BLaER1 treated with 17β-estradiol and CSF1 and Interleukin-3, amounts not matched to agents 10 nM and 100 nM (cell line): Measurements from ENCODE around the gene ERI3.

ENCODE experiments used
- H3K27ac ChIP-seq, 11 experiments: shearing (Covaris generic); formaldehyde crosslinking; 2 replicates each; pipeline ENCODE4 v1.8.1; 2022
- H3K27me3 ChIP-seq, 11 experiments: shearing (Covaris generic); formaldehyde crosslinking; 2 replicates each; pipeline ENCODE4 v1.8.1; 2022
- H3K36me3 ChIP-seq, 11 experiments: shearing (Covaris generic); formaldehyde crosslinking; 2 replicates each; pipeline ENCODE4 v1.8.1; 2022
- H3K4me1 ChIP-seq, 10 experiments: shearing (Covaris generic); formaldehyde crosslinking; 2 replicates each; pipeline ENCODE4 v1.8.1; 2022
- H3K4me2 ChIP-seq, 11 experiments: shearing (Covaris generic); formaldehyde crosslinking; 2 replicates each; pipeline ENCODE4 v1.8.1; 2022
- H3K4me3 ChIP-seq, 10 experiments: shearing (Covaris generic); formaldehyde crosslinking; 2 replicates each; pipeline ENCODE4 v1.8.1; 2022
- H3K9ac ChIP-seq, 11 experiments: shearing (Covaris generic); formaldehyde crosslinking; 2 replicates each; pipeline ENCODE4 v1.8.1; 2022
- H3K9me3 ChIP-seq, 11 experiments: shearing (Covaris generic); formaldehyde crosslinking; replicated peaks in 1 of 11; 2 replicates each; pipeline ENCODE4 v1.8.1; 2022
- H4K20me1 ChIP-seq, 11 experiments: shearing (Covaris generic); formaldehyde crosslinking; 2 replicates each; pipeline ENCODE4 v1.8.1; 2022
- Cebpa-rat ChIP-seq, 11 experiments: shearing (Covaris generic); IDR thresholded peaks; 2 replicates each; pipeline ENCODE4 v1.8.1; 2022

ERI3 gene, protein sequence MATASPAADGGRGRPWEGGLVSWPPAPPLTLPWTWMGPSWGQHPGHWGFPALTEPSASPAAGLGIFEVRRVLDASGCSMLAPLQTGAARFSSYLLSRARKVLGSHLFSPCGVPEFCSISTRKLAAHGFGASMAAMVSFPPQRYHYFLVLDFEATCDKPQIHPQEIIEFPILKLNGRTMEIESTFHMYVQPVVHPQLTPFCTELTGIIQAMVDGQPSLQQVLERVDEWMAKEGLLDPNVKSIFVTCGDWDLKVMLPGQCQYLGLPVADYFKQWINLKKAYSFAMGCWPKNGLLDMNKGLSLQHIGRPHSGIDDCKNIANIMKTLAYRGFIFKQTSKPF

GRCh38 chr1:44354840-44355581, at the start of gene ERI3:
Gene ERI3, minus strand, starts transcription at chr1:44355257. Its CDS starts 231 bp downstream, at chr1:44355026.
- no peak for TF ChIP-seq Cebpa-rat (IDR thresholded peaks at IDR 0.05)
- H3K4me1 ChIP-seq = peaks cover 11 to 21% (median 13%) of the 10 kb centered on the region in 10 experiments
- peak within 1 kb of the TSS; percentile 70 to 86 (median 82) for H3K27ac ChIP-seq
- H3K36me3 ChIP-seq = peaks cover 0 to 15% (median 0%) of the 10 kb centered on the region in 11 experiments; a peak in 5 of 22 replicates
- H3K9ac ChIP-seq = peak within 1 kb of the TSS; percentile 80 to 92 (median 88)
- no peaks in the 10 kb centered on the region for H3K27me3 ChIP-seq
- H3K4me3 ChIP-seq = peak within 1 kb of the TSS; percentile 77 to 95 (median 89)
- H3K4me2 ChIP-seq = peak within 1 kb of the TSS; percentile 90 to 97 (median 93)
- peaks cover 0 to 14% (median 0%) of the 10 kb centered on the region in 11 experiments; a peak in 3 of 22 replicates for H4K20me1 ChIP-seq
- H3K9me3 ChIP-seq = no peaks in the 10 kb centered on the region

GRCh38 chr1:44401256-44402228, 46.5 kb upstream of the ERI3 start:
- H4K20me1 ChIP-seq = peaks cover 0 to 19% (median 16%) of the 10 kb centered on the region in 11 experiments; a peak in 17 of 22 replicates
- H3K4me2 ChIP-seq = no peak overlapping the region
- H3K9ac ChIP-seq = no peak overlapping the region
- peaks cover 0 to 16% (median 12%) of the 10 kb centered on the region in 10 experiments; a peak in 13 of 20 replicates for H3K4me1 ChIP-seq
- H3K36me3 ChIP-seq = no peaks in the 10 kb centered on the region
- no peak for TF ChIP-seq Cebpa-rat (IDR thresholded peaks at IDR 0.05)
- no peak overlapping the region for H3K4me3 ChIP-seq
- H3K9me3 ChIP-seq = no peaks in the 10 kb centered on the region
- H3K27me3 ChIP-seq = peaks cover 46 to 77% (median 64%) of the 10 kb centered on the region in 11 experiments
- H3K27ac ChIP-seq = no peak overlapping the region

DNA sequence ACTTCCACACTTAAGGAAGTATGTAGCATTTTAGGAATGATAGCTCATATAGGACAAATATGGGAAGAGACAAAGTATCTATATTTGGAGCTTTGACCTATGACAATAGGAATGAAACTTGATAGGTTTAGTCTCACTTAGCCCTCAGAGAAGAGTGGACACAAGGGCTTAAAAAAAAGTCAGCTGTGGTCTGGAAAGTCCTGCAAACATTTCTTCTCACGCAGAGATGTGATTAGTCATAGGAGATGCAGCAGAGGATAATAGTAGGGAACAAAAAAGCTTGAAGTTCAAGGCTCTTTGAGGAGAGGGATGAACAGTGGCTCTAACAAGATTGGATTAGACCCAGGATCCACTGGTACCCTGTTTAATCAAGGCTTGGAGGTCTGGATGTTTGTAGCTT, 35.2 kb upstream of the ERI3 start:
- no peak overlapping the region for H3K4me2 ChIP-seq
- H3K9me3 ChIP-seq = no peaks in the 10 kb centered on the region
- no peak for TF ChIP-seq Cebpa-rat (IDR thresholded peaks at IDR 0.05)
- H3K4me3 ChIP-seq = no peak overlapping the region
- no peak overlapping the region for H3K9ac ChIP-seq
- no peak overlapping the region for H3K27ac ChIP-seq
- no peaks in the 10 kb centered on the region for H3K36me3 ChIP-seq
- H3K4me1 ChIP-seq = no peaks in the 10 kb centered on the region
- H3K27me3 ChIP-seq = 0 out of 22 replicates have a peak, but pooled peaks cover 0 to 5% (median 0%) of the 10 kb centered on the region in 11 experiments
- no peaks in the 10 kb centered on the region for H4K20me1 ChIP-seq

GRCh38 chr1:44389437-44389836, 34.4 kb upstream of the ERI3 start:
- TF ChIP-seq Cebpa-rat (IDR thresholded peaks at IDR 0.05) = no peak
- Histone ChIP-seq H3K27me3 (0 out of 22 replicates have a peak, but pooled peaks cover 0 to 5% (median 0%) of the 10 kb centered on the region in 11 experiments), H3K27ac (no peak overlapping the region), H3K36me3 (no peaks in the 10 kb centered on the region), H3K4me1 (no peaks in the 10 kb centered on the region), H3K4me2 (no peak overlapping the region), H4K20me1 (no peaks in the 10 kb centered on the region), H3K9me3 (no peaks in the 10 kb centered on the region), H3K9ac (no peak overlapping the region), H3K4me3 (no peak overlapping the region)

DNA sequence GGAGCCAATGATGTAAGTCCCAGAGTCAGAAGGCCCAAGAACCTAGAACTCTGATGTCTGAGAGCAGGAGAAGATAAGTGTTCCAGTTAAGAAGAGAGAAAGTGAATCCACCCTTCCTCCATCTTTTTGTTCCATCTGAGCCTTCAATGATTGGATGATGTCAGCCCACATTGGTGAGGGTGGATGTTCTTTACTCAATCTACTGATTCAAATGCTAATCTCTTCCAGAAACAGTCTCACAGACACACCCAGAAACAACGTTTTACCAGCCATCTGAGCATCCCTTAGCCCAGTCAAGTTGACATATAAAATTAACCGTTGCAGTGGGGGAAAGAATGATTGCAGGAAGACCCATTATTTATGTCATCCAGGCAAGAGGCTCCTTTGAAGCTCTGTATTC, 33.5 kb upstream of the ERI3 start:
- TF ChIP-seq Cebpa-rat (IDR thresholded peaks at IDR 0.05) = no peak
- H3K27me3 ChIP-seq = 0 out of 22 replicates have a peak, but pooled peaks cover 0 to 5% (median 0%) of the 10 kb centered on the region in 11 experiments
- no peak overlapping the region for H3K9ac ChIP-seq
- H3K9me3 ChIP-seq = no peaks in the 10 kb centered on the region
- H3K36me3 ChIP-seq = no peaks in the 10 kb centered on the region
- no peak overlapping the region for H3K27ac ChIP-seq
- H3K4me1 ChIP-seq = no peaks in the 10 kb centered on the region
- H4K20me1 ChIP-seq = no peaks in the 10 kb centered on the region
- no peak overlapping the region for H3K4me3 ChIP-seq
- no peak overlapping the region for H3K4me2 ChIP-seq

- Histone ChIP-seq H3K27me3 (no peaks in the 10 kb centered on the region), H3K4me1 (no peaks in the 10 kb centered on the region)
- no peak for TF ChIP-seq Cebpa-rat (IDR thresholded peaks at IDR 0.05)
Measured at GRCh38 chr1:44380666-44381177, 25.7 kb upstream of the ERI3 start.

GRCh38 chr1:44377925-44378784, 23.1 kb upstream of the ERI3 start:
- Histone ChIP-seq H3K4me2 (no peak overlapping the region), H3K27me3 (no peaks in the 10 kb centered on the region), H3K27ac (no peak overlapping the region), H3K9me3 (no peaks in the 10 kb centered on the region), H3K36me3 (no peaks in the 10 kb centered on the region), H3K4me3 (no peak overlapping the region), H4K20me1 (no peaks in the 10 kb centered on the region), H3K4me1 (no peaks in the 10 kb centered on the region), H3K9ac (no peak overlapping the region)
- TF ChIP-seq Cebpa-rat (IDR thresholded peaks at IDR 0.05) = no peak

More at GRCh38 chr1:44380666-44381177, 25.7 kb upstream of the ERI3 start:
- Histone ChIP-seq H3K4me3 (no peak overlapping the region), H3K4me2 (no peak overlapping the region), H3K36me3 (no peaks in the 10 kb centered on the region), H3K27ac (no peak overlapping the region), H3K9ac (no peak overlapping the region), H3K9me3 (no peaks in the 10 kb centered on the region), H4K20me1 (no peaks in the 10 kb centered on the region)

- Histone ChIP-seq H3K4me1 (no peaks in the 10 kb centered on the region), H3K4me3 (no peak overlapping the region), H3K9ac (no peak overlapping the region), H3K27me3 (no peaks in the 10 kb centered on the region), H3K27ac (no peak overlapping the region), H3K4me2 (no peak overlapping the region), H4K20me1 (no peaks in the 10 kb centered on the region), H3K36me3 (no peaks in the 10 kb centered on the region), H3K9me3 (no peaks in the 10 kb centered on the region)
- TF ChIP-seq Cebpa-rat (IDR thresholded peaks at IDR 0.05) = no peak
Measured at GRCh38 chr1:44375547-44375946, 20.5 kb upstream of the ERI3 start.
